ENCODE results near the gene SFXN4.
"Not testable (repeated sequence)": the region's sequence is repeated elsewhere in the genome, so short reads cannot be mapped to it uniquely, and the experiment has no call there.

Gene SFXN4

GRCh38 chr10:119105155-119105554 is 60.4 kb downstream of the SFXN4 start:
- no peak for DNase-seq

- DNase-seq = no peak
These were observed 60.9 kb downstream of the SFXN4 start for GRCh38 chr10:119104654-119105015.

DNA sequence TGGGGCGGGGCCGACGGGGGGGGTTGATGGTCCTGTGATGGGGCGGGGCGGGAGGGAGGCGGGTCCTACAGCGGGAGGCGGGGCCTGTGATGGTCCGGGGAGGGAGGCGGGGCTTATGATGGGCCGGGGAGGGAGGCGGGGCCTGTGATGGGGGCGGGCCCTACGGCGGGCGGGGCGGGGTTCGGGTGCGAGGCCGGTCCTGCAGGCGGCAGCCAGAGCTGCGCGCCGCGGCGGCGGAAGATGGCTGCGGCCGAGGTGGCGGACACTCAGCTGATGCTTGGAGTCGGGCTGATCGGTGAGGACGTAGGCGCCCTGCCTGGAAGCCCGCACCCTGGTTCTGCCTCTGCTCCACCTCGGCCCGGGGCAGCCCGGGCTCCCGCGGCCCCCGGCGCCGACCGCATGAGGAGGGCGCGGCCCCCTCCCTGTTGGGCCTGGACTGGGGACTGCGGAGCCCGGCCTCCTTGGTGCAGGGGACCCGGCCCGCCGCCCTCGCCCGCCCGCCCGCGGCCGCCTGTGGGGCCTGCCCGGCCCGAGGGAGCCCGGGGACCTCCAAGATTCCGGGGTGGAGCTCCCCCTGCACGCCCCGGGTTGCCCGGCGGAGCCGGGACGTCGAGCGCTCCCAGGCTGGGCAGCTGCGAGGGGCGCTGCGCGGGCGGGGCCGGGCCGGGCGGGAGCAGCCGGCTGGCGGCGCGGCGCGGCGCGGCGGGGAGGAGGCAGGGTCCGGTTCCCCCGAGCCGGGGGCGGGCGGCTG is 61.4 kb downstream of the SFXN4 start, which contains the start of gene DENND10:
DENND10 (plus strand) TSS at position 211 of the 751 bp plus-strand sequence; CDS start at position 241, 30 bp downstream.
- DNase-seq = peak; percentile 30

- no peak for DNase-seq
These were observed 62.1 kb downstream of the SFXN4 start for GRCh38 chr10:119103241-119103902.

- peak; percentile 34 for DNase-seq
These were observed 64.0 kb downstream of the SFXN4 start for GRCh38 chr10:119101366-119102098.

DNA sequence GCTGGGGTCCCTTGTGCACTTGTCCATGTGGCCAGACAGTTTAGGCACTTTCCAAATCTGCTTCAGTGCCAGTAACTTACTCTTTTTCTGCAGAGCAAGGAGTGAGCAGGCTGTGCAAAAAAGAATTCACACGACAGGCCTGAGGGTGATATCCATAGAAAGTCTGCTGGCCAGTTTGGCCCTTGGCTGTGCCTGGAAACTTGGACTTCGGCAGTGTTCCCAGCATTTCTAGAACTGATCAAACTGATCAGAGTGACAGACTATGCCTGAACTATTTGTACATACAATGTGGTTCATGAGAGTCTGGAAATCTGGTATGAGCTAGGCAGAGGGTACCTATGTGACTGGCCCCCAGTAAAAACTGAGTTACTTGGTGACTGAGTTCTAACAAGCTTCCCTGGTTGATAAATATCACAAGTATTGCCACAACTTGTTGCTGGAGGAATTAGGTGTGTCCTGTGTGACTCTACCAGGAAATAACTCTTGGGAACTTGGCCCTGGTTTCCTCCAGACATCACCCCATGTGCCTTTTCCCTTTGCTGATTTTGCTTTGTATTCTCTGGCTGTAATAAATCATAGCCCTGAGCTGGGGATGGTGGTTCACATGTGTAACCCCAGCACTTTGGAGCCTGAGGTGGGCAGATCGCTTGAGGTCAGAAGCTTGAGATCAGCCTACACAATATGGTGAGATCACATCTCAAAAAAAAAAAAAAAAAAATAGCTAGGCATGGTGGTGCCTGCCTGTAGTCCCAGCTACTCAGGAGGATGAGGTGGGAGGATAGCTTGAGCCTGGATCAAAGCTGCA is 64.9 kb downstream of the SFXN4 start:
- no peak for DNase-seq

DNA sequence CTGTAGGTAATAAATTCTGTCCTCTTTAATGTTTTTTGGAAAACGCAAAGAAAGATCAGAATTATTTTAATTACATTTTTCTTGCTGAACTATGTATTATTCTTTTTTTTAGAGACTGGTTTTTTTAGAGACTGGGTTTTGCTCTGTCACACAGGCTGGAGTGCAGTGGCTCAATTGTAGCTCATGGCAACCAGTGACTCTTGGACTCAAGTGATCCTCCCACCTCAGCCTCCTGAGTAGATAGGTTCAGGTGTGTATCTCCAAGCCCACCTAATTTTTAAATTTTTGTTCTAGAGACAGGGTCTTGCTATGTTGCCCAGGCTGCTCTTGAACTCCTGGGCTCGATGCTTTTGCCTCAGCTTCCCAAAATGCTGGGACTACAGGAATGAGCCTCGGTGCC is 66.9 kb downstream of the SFXN4 start:
- DNase-seq = no peak

- not testable (repeated sequence) for DNase-seq
These were observed 68.7 kb downstream of the SFXN4 start for GRCh38 chr10:119096641-119097415.

DNA sequence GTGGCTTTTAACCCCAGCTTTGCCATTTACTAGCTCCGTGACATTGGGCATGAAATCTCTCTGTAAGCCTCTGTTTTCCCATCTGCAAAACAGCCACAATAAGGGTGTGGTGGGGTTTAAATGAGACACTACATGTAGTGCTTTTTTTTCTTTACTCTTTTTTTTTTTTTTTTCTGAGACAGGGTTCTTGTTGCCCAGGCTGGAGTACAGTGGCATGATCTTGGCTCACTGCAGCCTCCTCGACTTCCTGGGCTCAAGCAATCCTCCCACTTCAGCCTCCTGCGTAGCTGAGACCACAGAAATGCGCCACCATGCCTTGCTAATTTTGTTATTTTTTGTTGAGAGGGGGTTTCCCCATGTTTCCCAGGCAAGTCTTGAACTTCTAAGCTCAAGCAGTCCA is 69.9 kb downstream of the SFXN4 start:
- DNase-seq = no peak

DNA sequence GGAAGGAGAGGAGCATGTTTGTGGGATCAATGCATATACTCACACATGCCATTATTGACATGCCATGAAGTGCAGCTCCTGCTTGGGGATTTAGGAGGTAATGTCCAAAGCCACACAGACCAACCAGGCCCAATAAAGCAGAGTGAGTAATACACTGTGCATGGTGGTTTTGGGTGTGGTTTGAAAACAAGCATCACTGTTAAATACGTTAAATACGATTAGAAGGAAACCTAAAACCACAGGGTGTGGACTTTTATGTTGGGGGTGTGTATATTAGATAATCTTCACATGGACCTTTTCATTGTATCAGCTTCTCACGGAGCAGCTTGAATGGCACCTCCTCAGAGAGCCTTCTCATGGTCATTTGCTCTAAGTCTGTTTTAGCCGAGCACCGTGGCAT is 74.5 kb downstream of the SFXN4 start:
- no peak for DNase-seq

Data from NCI-H1105 treated with DMSO at 0.1 percent for 48 hours (cell line).